Upper lobe of left lung (tissue), 6 donors: Measurements from ENCODE around the gene FAM240A. TPM values are rescaled to one million over a fixed set of nuclear protein-coding genes. Genes with fewer than 3 reads are reported as not detected.

ENCODE experiments used
- ATAC-seq, 2 donors: fragments of 200-7000 bp; cut with Tn5 transposase; one replicate each; pipeline ENCODE4 v1.9.1; 2022; ENCODE audit warnings: mild to moderate bottlenecking in 2 of 2, moderate library complexity in 2 of 2; ENCODE audit not compliant: low FRiP score in 2 of 2
- DNase-seq, 2 donors: peaks; one replicate each; pipeline ENCODE4 v3.0.0-alpha.2; 2019 to 2020
- H3K27ac ChIP-seq, 4 donors: fragments of 200-600 bp; sonication (generic); one replicate each; pipeline ENCODE4 v1.5.1; 2016 to 2019
- H3K27me3 ChIP-seq, 4 donors: fragments of 200-600 bp; sonication (generic); one replicate each; pipeline ENCODE4 v1.5.1; 2017 to 2019
- H3K36me3 ChIP-seq, 4 donors: fragments of 200-600 bp; sonication (generic); one replicate each; pipeline ENCODE4 v1.5.1; 2016 to 2019
- H3K4me1 ChIP-seq, 4 donors: fragments of 200-600 bp; sonication (generic); one replicate each; pipeline ENCODE4 v1.5.1; 2018 to 2019
- H3K4me3 ChIP-seq, 4 donors: fragments of 200-600 bp; sonication (generic); one replicate each; pipeline ENCODE4 v1.5.1; 2017 to 2019; ENCODE audit warnings: mild to moderate bottlenecking in 2 of 4, moderate library complexity in 1 of 4
- H3K9me3 ChIP-seq, 4 donors: fragments of 200-600 bp; sonication (generic); one replicate each; pipeline ENCODE4 v1.5.1; 2018 to 2019
- EP300 ChIP-seq, 4 donors: sonication (generic); formaldehyde crosslinking; IDR thresholded peaks; one replicate each; pipeline ENCODE4 v1.5.1; 2017; ENCODE audit warnings: antibody characterized with exemption in 4 of 4, control low read depth in 2 of 4
- POLR2A ChIP-seq, 4 donors: fragments of 450-650 bp; IDR thresholded peaks; one replicate each; pipeline ENCODE4 v1.5.1; 2016 to 2017; ENCODE audit warnings: antibody characterized with exemption in 4 of 4, mild to moderate bottlenecking in 2 of 4
- POLR2AphosphoS5 ChIP-seq, 2 donors: sonication (generic); formaldehyde crosslinking; IDR thresholded peaks; one replicate each; pipeline ENCODE4 v1.5.1; 2017; ENCODE audit warnings: antibody characterized with exemption in 2 of 2
- WGBS, 2 donors: methylation state at CpG; one replicate each; pipeline ENCODE4 v1.1.5; 2017 to 2018; 5-methylcytosine and 5-hydroxymethylcytosine counted together
- total RNA-seq, 6 donors: library from RNA; depleted of rRNA in 4 of 6; stranded (reverse); fragments of >200 nt in 4 of 6; gene quantifications; one replicate each; pipeline versions ENCODE4 v1.1.0 to v1.2.1, GENCODE V29; 2016 to 2021
- TF ChIP-seq, protein P1 (sequence below), 6 experiments: fragments of 450-650 bp in 4 of 6; fragments of 200-600 bp in 2 of 6; sonication (generic) in 2 of 6; IDR thresholded peaks; one replicate each; pipeline ENCODE4 v1.5.1; 2016 to 2019; ENCODE audit warnings: antibody characterized with exemption in 6 of 6
- donor health status: DM: no; HTN: no; CAD: no; lungs with moderate emphysema.
- donor health status: DM: no; HTN: yes; CAD: no; lungs with severe emphysema.

FAM240A gene
- total RNA-seq, 6 donors from 2014 or later: not detected

DNA sequence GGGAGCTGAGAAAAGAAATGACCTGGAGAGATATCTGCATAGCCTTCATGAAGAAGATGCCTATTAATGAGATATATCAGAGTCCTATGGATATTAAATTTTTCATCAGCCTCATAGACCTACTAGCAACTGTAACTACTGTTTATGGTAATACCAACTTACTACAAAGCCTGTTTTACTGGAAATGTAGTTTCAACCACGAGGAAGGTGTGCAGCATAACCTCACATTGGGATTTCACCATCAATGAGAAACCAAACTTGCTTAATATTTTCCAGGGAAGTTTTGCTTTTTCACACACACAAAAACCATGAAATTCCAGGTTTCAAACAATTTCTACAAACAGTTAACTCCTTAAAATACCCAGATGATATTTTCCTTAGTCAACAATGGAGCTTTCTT is 31.4 kb downstream of the FAM240A start:
- no peaks in the 10 kb centered on the region for H3K27me3 ChIP-seq
- no peaks in the 10 kb centered on the region for H3K9me3 ChIP-seq
- ATAC-seq (no peak), DNase-seq (no peak)
- TF ChIP-seq EP300 (IDR thresholded peaks at IDR 0.05) (no peak), POLR2AphosphoS5 (IDR thresholded peaks at IDR 0.05) (no peak), POLR2A (IDR thresholded peaks at IDR 0.05) (no peak)
- TF ChIP-seq, protein P1, sequence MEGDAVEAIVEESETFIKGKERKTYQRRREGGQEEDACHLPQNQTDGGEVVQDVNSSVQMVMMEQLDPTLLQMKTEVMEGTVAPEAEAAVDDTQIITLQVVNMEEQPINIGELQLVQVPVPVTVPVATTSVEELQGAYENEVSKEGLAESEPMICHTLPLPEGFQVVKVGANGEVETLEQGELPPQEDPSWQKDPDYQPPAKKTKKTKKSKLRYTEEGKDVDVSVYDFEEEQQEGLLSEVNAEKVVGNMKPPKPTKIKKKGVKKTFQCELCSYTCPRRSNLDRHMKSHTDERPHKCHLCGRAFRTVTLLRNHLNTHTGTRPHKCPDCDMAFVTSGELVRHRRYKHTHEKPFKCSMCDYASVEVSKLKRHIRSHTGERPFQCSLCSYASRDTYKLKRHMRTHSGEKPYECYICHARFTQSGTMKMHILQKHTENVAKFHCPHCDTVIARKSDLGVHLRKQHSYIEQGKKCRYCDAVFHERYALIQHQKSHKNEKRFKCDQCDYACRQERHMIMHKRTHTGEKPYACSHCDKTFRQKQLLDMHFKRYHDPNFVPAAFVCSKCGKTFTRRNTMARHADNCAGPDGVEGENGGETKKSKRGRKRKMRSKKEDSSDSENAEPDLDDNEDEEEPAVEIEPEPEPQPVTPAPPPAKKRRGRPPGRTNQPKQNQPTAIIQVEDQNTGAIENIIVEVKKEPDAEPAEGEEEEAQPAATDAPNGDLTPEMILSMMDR (IDR thresholded peaks at IDR 0.05): no peak
- no peaks in the 10 kb centered on the region for H3K36me3 ChIP-seq
- WGBS, 2 donors: 68 to 86% methylated on average over 1 of the region's 1 CpG
- no peaks in the 10 kb centered on the region for H3K4me1 ChIP-seq
- no peak overlapping the region for H3K27ac ChIP-seq
- H3K4me3 ChIP-seq: no peak overlapping the region

DNA sequence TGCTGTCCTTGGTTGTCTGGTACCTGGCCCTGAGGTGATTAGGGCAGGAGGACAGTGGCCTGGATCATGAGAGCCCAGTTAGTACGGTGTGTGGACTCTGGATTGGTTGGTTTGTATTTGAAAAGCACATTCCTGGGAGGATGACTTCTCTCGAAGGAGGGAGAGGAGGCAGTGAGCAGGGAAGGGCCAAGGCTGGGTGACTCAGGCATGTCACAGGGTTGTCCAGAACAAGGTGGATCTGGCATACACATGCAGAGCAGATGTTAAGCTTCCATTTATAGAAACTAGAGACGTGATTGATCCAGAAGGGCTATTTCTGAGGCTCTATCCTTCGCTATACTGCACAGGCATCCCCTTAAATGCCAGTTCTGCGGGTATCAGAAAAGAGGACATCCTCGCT is 34.4 kb downstream of the FAM240A start:
- Histone ChIP-seq H3K4me1 (no peaks in the 10 kb centered on the region), H3K4me3 (no peak overlapping the region), H3K36me3 (no peaks in the 10 kb centered on the region), H3K27ac (no peak overlapping the region), H3K27me3 (no peaks in the 10 kb centered on the region), H3K9me3 (peaks cover 0 to under 1% (median 0%) of the 10 kb centered on the region in 4 donors)
- TF ChIP-seq, protein P1 (IDR thresholded peaks at IDR 0.05): no peak
- no peak for TF ChIP-seq POLR2A (IDR thresholded peaks at IDR 0.05)
- no peak for TF ChIP-seq POLR2AphosphoS5 (IDR thresholded peaks at IDR 0.05)
- TF ChIP-seq EP300 (IDR thresholded peaks at IDR 0.05): no peak
- DNase-seq (no peak), ATAC-seq (peak in 1 of 2 donors; percentile 46)
- 58% methylated on average over 6 of the region's 6 CpGs for WGBS, 2 donors

DNA sequence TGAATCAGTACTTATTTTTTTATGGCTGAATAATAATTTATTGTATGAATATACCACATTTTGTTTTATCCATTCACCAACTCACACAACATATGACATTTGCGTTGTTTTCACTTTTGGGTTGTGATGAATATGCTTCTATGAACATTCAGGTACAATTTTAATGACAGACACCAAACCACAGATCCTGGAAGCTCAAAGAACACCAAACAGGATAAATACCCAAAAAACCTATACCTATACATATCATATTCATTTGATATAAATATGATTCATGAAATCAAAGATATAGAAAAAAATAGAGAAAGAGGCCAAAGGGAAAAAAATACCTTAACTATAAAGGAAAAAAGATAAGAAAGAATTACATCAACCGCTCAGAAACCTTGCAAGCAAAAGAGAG is 35.8 kb downstream of the FAM240A start:
- peaks cover 0 to 8% (median 0%) of the 10 kb centered on the region in 4 donors for H3K9me3 ChIP-seq
- H3K4me3 ChIP-seq: no peak overlapping the region
- no peak overlapping the region for H3K27ac ChIP-seq
- 48 to 76% methylated on average over 2 of the region's 2 CpGs for WGBS, 2 donors
- H3K4me1 ChIP-seq: no peaks in the 10 kb centered on the region
- no peak for TF ChIP-seq EP300 (IDR thresholded peaks at IDR 0.05)
- TF ChIP-seq, protein P1 (IDR thresholded peaks at IDR 0.05): no peak
- no peak for TF ChIP-seq POLR2A (IDR thresholded peaks at IDR 0.05)
- TF ChIP-seq POLR2AphosphoS5 (IDR thresholded peaks at IDR 0.05): no peak
- ATAC-seq: no peak
- DNase-seq: no peak
- no peaks in the 10 kb centered on the region for H3K36me3 ChIP-seq
- no peaks in the 10 kb centered on the region for H3K27me3 ChIP-seq

DNA sequence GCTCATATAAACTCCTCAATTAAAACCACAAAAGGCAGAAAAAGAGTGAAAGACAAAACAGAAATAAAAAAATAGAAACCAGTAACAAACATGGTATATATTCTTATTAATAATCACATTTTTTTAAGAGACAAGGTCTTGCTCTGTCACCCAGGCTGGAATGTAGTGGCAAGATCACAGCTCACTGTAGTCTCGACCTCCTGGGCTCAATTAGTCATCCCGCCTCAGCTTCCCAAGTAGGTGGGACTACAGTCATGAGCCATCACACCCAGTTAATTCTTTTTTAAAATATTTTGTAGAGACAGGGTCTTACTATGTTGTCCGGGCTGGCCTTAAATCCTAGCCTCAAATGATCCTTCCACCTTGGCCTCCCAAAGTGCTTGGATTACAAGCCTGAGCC is 37.1 kb downstream of the FAM240A start:
- DNase-seq (no peak), ATAC-seq (no peak)
- H3K27me3 ChIP-seq: no peaks in the 10 kb centered on the region
- no peak overlapping the region for H3K27ac ChIP-seq
- H3K4me1 ChIP-seq: no peaks in the 10 kb centered on the region
- H3K4me3 ChIP-seq: no peak overlapping the region
- TF ChIP-seq POLR2A (IDR thresholded peaks at IDR 0.05) (no peak), EP300 (IDR thresholded peaks at IDR 0.05) (no peak), POLR2AphosphoS5 (IDR thresholded peaks at IDR 0.05) (no peak)
- TF ChIP-seq, protein P1 (IDR thresholded peaks at IDR 0.05): no peak
- 84 to 92% methylated on average over 3 of the region's 3 CpGs for WGBS, 2 donors
- H3K36me3 ChIP-seq: no peaks in the 10 kb centered on the region
- peaks cover 0 to 8% (median 0%) of the 10 kb centered on the region in 4 donors for H3K9me3 ChIP-seq

DNA sequence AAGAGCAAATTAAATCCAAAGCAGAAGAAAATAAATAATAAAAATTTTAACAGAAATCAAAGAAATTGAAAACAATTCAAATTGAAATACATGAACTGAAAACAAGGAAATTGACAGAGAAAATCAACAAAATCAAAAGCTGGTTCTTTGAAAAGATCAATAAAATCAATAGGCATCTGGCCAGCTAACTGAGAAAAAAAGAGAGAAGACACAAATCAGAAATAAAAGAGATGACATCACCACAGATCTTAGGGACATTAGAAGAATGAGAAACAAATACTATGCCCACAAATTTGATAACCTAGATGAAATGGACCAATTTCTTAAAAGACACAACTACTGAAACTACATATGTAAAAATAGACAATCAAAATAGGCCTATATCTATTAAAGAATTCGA is 38.8 kb downstream of the FAM240A start:
- Histone ChIP-seq H3K27ac (no peak overlapping the region), H3K4me1 (no peaks in the 10 kb centered on the region), H3K4me3 (no peak overlapping the region), H3K9me3 (peaks cover 0 to 8% (median 0%) of the 10 kb centered on the region in 4 donors), H3K27me3 (no peaks in the 10 kb centered on the region), H3K36me3 (no peaks in the 10 kb centered on the region)
- ATAC-seq (no peak), DNase-seq (no peak)
- WGBS, 2 donors: 49 to 70% methylated on average over 1 of the region's 1 CpG
- TF ChIP-seq POLR2A (IDR thresholded peaks at IDR 0.05) (no peak), POLR2AphosphoS5 (IDR thresholded peaks at IDR 0.05) (no peak), EP300 (IDR thresholded peaks at IDR 0.05) (no peak)
- TF ChIP-seq, protein P1 (IDR thresholded peaks at IDR 0.05): no peak
